ENCODE measurements around the gene UBE2E2.

UBE2E2 gene

GRCh38 chr3:23193831-23194230 is 9.3 kb upstream of the UBE2E2 start:
- DNase-seq (ENCODE audit: low spot score), result no peak

GRCh38 chr3:23198801-23199200 is 4.3 kb upstream of the UBE2E2 start:
- DNase-seq (ENCODE audit: low spot score), result no peak

GRCh38 chr3:23199649-23200048 is 3.5 kb upstream of the UBE2E2 start:
- no peak for DNase-seq (ENCODE audit: low spot score)

- DNase-seq (ENCODE audit: low spot score), result no peak
These were observed 1.8 kb upstream of the UBE2E2 start for GRCh38 chr3:23201154-23201838.

- no peak for DNase-seq (ENCODE audit: low spot score)
These were observed 765 bp upstream of the UBE2E2 start for GRCh38 chr3:23202203-23202920.

GRCh38 chr3:23203708-23204330 is 692 bp downstream of the UBE2E2 start:
- DNase-seq (ENCODE audit: low spot score), result peak; percentile 57

GRCh38 chr3:23206366-23206765 is 3.2 kb downstream of the UBE2E2 start:
- no peak for DNase-seq (ENCODE audit: low spot score)

- DNase-seq (ENCODE audit: low spot score), result no peak
These were observed 6.0 kb downstream of the UBE2E2 start for GRCh38 chr3:23209103-23209502.

GRCh38 chr3:23209747-23210487 is 6.8 kb downstream of the UBE2E2 start:
- no peak for DNase-seq (ENCODE audit: low spot score)

- no peak for DNase-seq (ENCODE audit: low spot score)
These were observed 10.7 kb downstream of the UBE2E2 start for GRCh38 chr3:23213813-23214212.

- no peak for DNase-seq (ENCODE audit: low spot score)
These were observed 14.9 kb downstream of the UBE2E2 start for GRCh38 chr3:23217872-23218554.

GRCh38 chr3:23219117-23219516 is 16.0 kb downstream of the UBE2E2 start:
- no peak for DNase-seq (ENCODE audit: low spot score)

GRCh38 chr3:23219552-23219951 is 16.4 kb downstream of the UBE2E2 start:
- DNase-seq (ENCODE audit: low spot score), result no peak

- DNase-seq (ENCODE audit: low spot score), result no peak
These were observed 18.0 kb downstream of the UBE2E2 start for GRCh38 chr3:23221136-23221535.

- no peak for DNase-seq (ENCODE audit: low spot score)
These were observed 28.9 kb downstream of the UBE2E2 start for GRCh38 chr3:23232016-23232415.

GRCh38 chr3:23232854-23233253 is 29.7 kb downstream of the UBE2E2 start:
- DNase-seq (ENCODE audit: low spot score), result no peak

- DNase-seq (ENCODE audit: low spot score), result no peak
These were observed 32.1 kb downstream of the UBE2E2 start for GRCh38 chr3:23235264-23235663.

- no peak for DNase-seq (ENCODE audit: low spot score)
These were observed 33.8 kb downstream of the UBE2E2 start for GRCh38 chr3:23236890-23237289.

- DNase-seq (ENCODE audit: low spot score), result no peak
These were observed 35.0 kb downstream of the UBE2E2 start for GRCh38 chr3:23238156-23238555.

GRCh38 chr3:23238578-23238977 is 35.5 kb downstream of the UBE2E2 start:
- DNase-seq (ENCODE audit: low spot score), result no peak

GRCh38 chr3:23239211-23240068 is 36.3 kb downstream of the UBE2E2 start:
- DNase-seq (ENCODE audit: low spot score), result no peak

All from ecto neural progenitor cell (in vitro differentiated cells).